ENCODE data around the gene GALE. TPM values are rescaled to one million over a fixed set of nuclear protein-coding genes. Genes with fewer than 3 reads are reported as not detected.
"Not testable (repeated sequence)": the region's sequence is repeated elsewhere in the genome, so short reads cannot be mapped to it uniquely, and the experiment has no call there.

Gene GALE
- total RNA-seq, 6 experiments from 2014 or later = 25.9 to 46.9 (median 42.0) TPM

- intact Hi-C loops (cut with DNase I) = no loop called here
- 46% methylated on average over 3 of the region's 12 CpGs for WGBS (ENCODE audit: insufficient coverage, low coverage, low lambda C conversion rate, missing lambda C conversion rate)
- no peaks in the 10 kb centered on the region for H3K27me3 ChIP-seq
- ATAC-seq (no peak), DNase-seq (peak; percentile 49 to 68 (median 68))
- H3K9me3 ChIP-seq = no peaks in the 10 kb centered on the region
- H3K36me3 ChIP-seq = peaks cover 0 to 28% (median 4%) of the 10 kb centered on the region in 4 donors
- H3K4me3 ChIP-seq = no peak overlapping the region
- H3K27ac ChIP-seq = peak overlapping the region; percentile 89 to 96 (median 94)
- TF ChIP-seq POLR2A (IDR thresholded peaks at IDR 0.05) (no peak), CTCF (IDR thresholded peaks at IDR 0.05) (no peak)
- H3K4me1 ChIP-seq = peaks cover 0 to 32% (median 14%) of the 10 kb centered on the region in 4 donors
These were observed 1.9 kb downstream of the GALE start for GRCh38 chr1:23798662-23799142.

GRCh38 chr1:23797478-23798448, 2.8 kb downstream of the GALE start:
- H3K36me3 ChIP-seq = peaks cover 0 to 23% (median 4%) of the 10 kb centered on the region in 4 donors
- H3K4me3 ChIP-seq = no peak overlapping the region
- DNase-seq (no peak), ATAC-seq (no peak)
- no peaks in the 10 kb centered on the region for H3K27me3 ChIP-seq
- H3K9me3 ChIP-seq = no peaks in the 10 kb centered on the region
- TF ChIP-seq POLR2A (IDR thresholded peaks at IDR 0.05) (no peak), CTCF (IDR thresholded peaks at IDR 0.05) (no peak)
- H3K4me1 ChIP-seq = peaks cover 0 to 30% (median 11%) of the 10 kb centered on the region in 4 donors
- intact Hi-C loops (cut with DNase I) = no loop called here
- 56% methylated on average over 3 of the region's 20 CpGs for WGBS (ENCODE audit: insufficient coverage, low coverage, low lambda C conversion rate, missing lambda C conversion rate)
- H3K27ac ChIP-seq = no peak overlapping the region

- Histone ChIP-seq H3K4me3 (no peak overlapping the region), H3K4me1 (peaks cover 0 to 19% (median 6%) of the 10 kb centered on the region in 4 donors), H3K36me3 (peaks cover 0 to 23% (median 4%) of the 10 kb centered on the region in 4 donors), H3K9me3 (no peaks in the 10 kb centered on the region), H3K27ac (no peak overlapping the region), H3K27me3 (no peaks in the 10 kb centered on the region)
- no peak for ATAC-seq
- DNase-seq = peak in 2 of 3 donors; percentile 48 to 58
- TF ChIP-seq CTCF (IDR thresholded peaks at IDR 0.05) (peak; percentile 30 to 52 (median 32)), POLR2A (IDR thresholded peaks at IDR 0.05) (no peak)
- WGBS (ENCODE audit: insufficient coverage, low coverage, low lambda C conversion rate, missing lambda C conversion rate) = 30% methylated on average over 8 of the region's 17 CpGs
- intact Hi-C loops (cut with DNase I) = no loop called here
These were observed 3.9 kb downstream of the GALE start for GRCh38 chr1:23796466-23797271.

- Histone ChIP-seq H3K27me3 (no peaks in the 10 kb centered on the region), H3K27ac (no peak overlapping the region), H3K4me1 (peaks cover 0 to 13% (median 5%) of the 10 kb centered on the region in 4 donors), H3K36me3 (peaks cover 0 to 23% (median 4%) of the 10 kb centered on the region in 4 donors), H3K9me3 (peaks cover 0 to 1% (median 0%) of the 10 kb centered on the region in 4 donors), H3K4me3 (no peak overlapping the region)
- ATAC-seq (no peak), DNase-seq (no peak)
- no peak for TF ChIP-seq POLR2A (IDR thresholded peaks at IDR 0.05)
- no peak for TF ChIP-seq CTCF (IDR thresholded peaks at IDR 0.05)
- WGBS (ENCODE audit: insufficient coverage, low coverage, low lambda C conversion rate, missing lambda C conversion rate) = 40% methylated on average over 1 of the region's 16 CpGs
- intact Hi-C loops (cut with DNase I) = no loop called here
These were observed 4.7 kb downstream of the GALE start for GRCh38 chr1:23795676-23796465.

- H3K9me3 ChIP-seq; intact Hi-C loops (cut with DNase I); H3K27ac ChIP-seq; H3K4me3 ChIP-seq; ATAC-seq; DNase-seq; H3K27me3 ChIP-seq: not testable (repeated sequence)
- no CpG with 5 or more reads among the region's 9 CpGs for WGBS (ENCODE audit: insufficient coverage, low coverage, low lambda C conversion rate, missing lambda C conversion rate)
- H3K4me1 ChIP-seq = peaks cover 0 to 16% (median 5%) of the 10 kb centered on the region in 4 donors
- H3K36me3 ChIP-seq = peaks cover 0 to 23% (median 4%) of the 10 kb centered on the region in 4 donors
These were observed 5.8 kb downstream of the GALE start for GRCh38 chr1:23794732-23795182.
